Measurements from ENCODE around the gene EXOSC1. TPM values are rescaled to one million over a fixed set of nuclear protein-coding genes. Genes with fewer than 3 reads are reported as not detected.

Gene EXOSC1
- total and polyA plus RNA-seq, 2 of the 13 experiments (the other 11 are each of a cell fraction or from before 2014, with no cell fraction given) = 36.3 to 39.9 TPM

DNA sequence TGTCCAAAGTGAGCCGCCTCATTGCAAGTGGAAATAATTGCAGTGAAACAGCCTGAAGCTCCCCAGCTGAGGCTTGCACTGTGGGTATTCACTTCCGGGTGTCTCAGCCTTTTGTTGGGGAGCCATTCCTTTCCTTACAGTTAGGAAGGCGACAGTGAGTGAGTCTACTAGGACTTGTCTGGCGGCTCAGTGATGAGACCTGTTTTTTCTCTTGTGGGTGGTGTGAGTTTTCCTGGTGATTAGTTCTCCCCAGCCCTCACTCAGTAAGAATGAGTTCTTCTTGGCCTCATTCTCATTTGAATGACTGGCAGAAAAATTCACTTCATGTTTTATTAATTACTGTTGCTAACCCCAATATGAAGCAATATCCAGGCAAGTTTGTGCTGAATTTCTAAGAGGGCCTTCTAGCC, 17.2 kb downstream of the EXOSC1 start:
- Histone ChIP-seq H2AFZ (ENCODE audit: low read length) (no peak overlapping the region), H3K79me2 (ENCODE audit: insufficient read depth, low read length) (peaks cover 40% of the 10 kb centered on the region), H3K9me3 (ENCODE audit: low read length) (no peaks in the 10 kb centered on the region), H3K4me2 (ENCODE audit: low read depth, low read length) (peak overlapping the region; percentile 91), H3K4me1 (ENCODE audit: insufficient read depth, low read length) (peaks cover 42% of the 10 kb centered on the region), H3K4me3 (replicated peaks in 1 of 3; ENCODE audit: insufficient read depth in 1 of 3, low read depth in 2 of 3, low read length in 3 of 3) (peak overlapping the region; percentile 83 to 98 (median 96)), H3K27me3 (ENCODE audit: control insufficient read depth in 1 of 2, insufficient read depth in 2 of 2, low read length in 2 of 2) (no peaks in the 10 kb centered on the region; a peak in 1 of 5 replicates), H3K9ac (ENCODE audit: insufficient read depth, low read depth, low read length) (peak overlapping the region; percentile 93), H4K20me1 (ENCODE audit: insufficient read depth, low read length) (peaks cover 33% of the 10 kb centered on the region), H3K27ac (ENCODE audit: extremely low read length, insufficient read depth, low read length) (peak overlapping the region; percentile 89), H3K36me3 (replicated peaks in 1 of 2; ENCODE audit: control insufficient read depth in 1 of 2, insufficient read depth in 2 of 2, low read length in 2 of 2) (peaks cover 3 to 34% of the 10 kb centered on the region in 2 experiments)
- no peak for TF ChIP-seq TCF7 (IDR thresholded peaks at IDR 0.05; ENCODE audit: low read depth)
- no peak for TF ChIP-seq ARNT2 (CRISPR knock-in tag; IDR thresholded peaks at IDR 0.05; ENCODE audit: low read depth)
- peak; percentile 42; the same call in 1 of the 2 replicates for TF ChIP-seq ELF1 (CRISPR knock-in tag; IDR thresholded peaks at IDR 0.05)
- no peak for TF ChIP-seq GABPA (IDR thresholded peaks at IDR 0.05; ENCODE audit: low read depth, low read length)
- TF ChIP-seq GABPA (CRISPR knock-in tag; IDR thresholded peaks at IDR 0.05; ENCODE audit: low read depth) = 0 out of 2 replicates have a peak, but pooled peaks have one; percentile 20
- TF ChIP-seq, protein P1, sequence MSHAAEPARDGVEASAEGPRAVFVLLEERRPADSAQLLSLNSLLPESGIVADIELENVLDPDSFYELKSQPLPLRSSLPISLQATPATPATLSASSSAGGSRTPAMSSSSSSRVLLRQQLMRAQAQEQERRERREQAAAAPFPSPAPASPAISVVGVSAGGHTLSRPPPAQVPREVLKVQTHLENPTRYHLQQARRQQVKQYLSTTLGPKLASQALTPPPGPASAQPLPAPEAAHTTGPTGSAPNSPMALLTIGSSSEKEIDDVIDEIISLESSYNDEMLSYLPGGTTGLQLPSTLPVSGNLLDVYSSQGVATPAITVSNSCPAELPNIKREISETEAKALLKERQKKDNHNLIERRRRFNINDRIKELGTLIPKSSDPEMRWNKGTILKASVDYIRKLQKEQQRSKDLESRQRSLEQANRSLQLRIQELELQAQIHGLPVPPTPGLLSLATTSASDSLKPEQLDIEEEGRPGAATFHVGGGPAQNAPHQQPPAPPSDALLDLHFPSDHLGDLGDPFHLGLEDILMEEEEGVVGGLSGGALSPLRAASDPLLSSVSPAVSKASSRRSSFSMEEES (CRISPR knock-in tag; IDR thresholded peaks at IDR 0.05) = no peak
- peak; percentile 35; the same call in 1 of the 2 replicates for TF ChIP-seq POLR2AphosphoS5 (IDR thresholded peaks at IDR 0.05; ENCODE audit: low read depth, low read length)
- 0 out of 2 replicates have a peak, but pooled peaks have one; percentile 6 for TF ChIP-seq SIN3A (IDR thresholded peaks at IDR 0.05; ENCODE audit: borderline replicate concordance, low read depth, low read length)
- BruUV-seq (replicated peaks) = no TSS peak
- no peak for DNase-seq (ENCODE audit: low spot score)
- no peak for ATAC-seq
- intact Hi-C loops (cut with micrococcal nuclease; ENCODE audit: unreplicated experiment) (loop anchor here (2.0 kb wide), 1 partner anchor 16 kb away; no protein-coding TSS in a partner anchor), in situ Hi-C loops (cut with HindIII; ENCODE audit: extremely low pct_ligation_motif_present, low pct_unique_long_range_greater_than_20kb) (no loop called here)
- ChIA-PET POLR2A (interaction anchor here (1.0 to 2.3 kb wide), 5 partner anchors 10 to 27 kb away, joined by 3 to 7 read pairs (median 4); partner anchors contain the start of gene RRP12), CTCF (ENCODE audit: low intra/inter-chr PET ratio, low total read pairs) (no interaction called here)
- 49% methylated on average over 4 of the region's 4 CpGs for WGBS (ENCODE audit: low lambda C conversion rate)
- FAIRE-seq = no peak

All from HepG2 (cell line).